Activated CD4-positive, alpha-beta T cell treated with anti-CD3 and anti-CD28 coated beads, Interleukin-2, amount 50 U/mL, for 16 hours (primary cell): ENCODE data around the gene RELT.
A peak's percentile ranks its signal among the peaks of the same experiment; 100 is the strongest.

Source experiments
- DNase-seq: peaks from one replicate; pipeline ENCODE4 v3.0.0-alpha.2; 2020

The RELT gene

GRCh38 chr11:73348838-73349237 is 27.4 kb upstream of the RELT start:
- no peak for DNase-seq

- no peak for DNase-seq
Observed at GRCh38 chr11:73349633-73350032, 26.6 kb upstream of the RELT start.

- peak; percentile 62 for DNase-seq
Observed at GRCh38 chr11:73350908-73351636, 25.1 kb upstream of the RELT start.

GRCh38 chr11:73353422-73353821 is 22.8 kb upstream of the RELT start:
- peak; percentile 55 for DNase-seq

- no peak for DNase-seq
Observed at GRCh38 chr11:73355109-73355508, 21.1 kb upstream of the RELT start.

- DNase-seq, result no peak
Observed at GRCh38 chr11:73356979-73357860, 19.0 kb upstream of the RELT start.

- no peak for DNase-seq
Observed at GRCh38 chr11:73358071-73358470, 18.1 kb upstream of the RELT start.

GRCh38 chr11:73359341-73359740 is 16.9 kb upstream of the RELT start:
- no peak for DNase-seq

- peak; percentile 20 for DNase-seq
Observed at GRCh38 chr11:73359930-73360742, 16.1 kb upstream of the RELT start.

- DNase-seq, result no peak
Observed at GRCh38 chr11:73360743-73361369, 15.3 kb upstream of the RELT start.

- DNase-seq, result no peak
Observed at GRCh38 chr11:73361953-73362776, 14.0 kb upstream of the RELT start.

- DNase-seq, result no peak
Observed at GRCh38 chr11:73363147-73363546, 13.1 kb upstream of the RELT start.

GRCh38 chr11:73365352-73366264 is 10.6 kb upstream of the RELT start:
- no peak for DNase-seq

GRCh38 chr11:73366265-73366610 is 10.0 kb upstream of the RELT start:
- peak; percentile 39 for DNase-seq

- no peak for DNase-seq
Observed at GRCh38 chr11:73366953-73367352, 9.2 kb upstream of the RELT start.

GRCh38 chr11:73367482-73368024 is 8.6 kb upstream of the RELT start:
- DNase-seq, result no peak

- no peak for DNase-seq
Observed at GRCh38 chr11:73372375-73372993, 3.7 kb upstream of the RELT start.

- no peak for DNase-seq
Observed at GRCh38 chr11:73374151-73374550, 2.0 kb upstream of the RELT start.

- DNase-seq, result no peak
Observed at GRCh38 chr11:73375830-73376159, 404 bp upstream of the RELT start.
